ENCODE measurements around the gene SCPEP1.

- TF ChIP-seq CEBPB (IDR thresholded peaks at IDR 0.05): no peak
- no peak for TF ChIP-seq TCF12 (IDR thresholded peaks at IDR 0.05; ENCODE audit: low read depth)
- TF ChIP-seq CREB1 (IDR thresholded peaks at IDR 0.05; ENCODE audit: low read depth): no peak
- no peak for TF ChIP-seq REST (IDR thresholded peaks at IDR 0.05; ENCODE audit: low read depth)
Observed at GRCh38 chr17:57050306-57050705, 72.4 kb downstream of the SCPEP1 start.

All from Ishikawa (cell line).